NT2/D1 (cell line): ENCODE results near the gene UGT1A10.
"Not testable (repeated sequence)": the region's sequence is repeated elsewhere in the genome, so short reads cannot be mapped to it uniquely, and the experiment has no call there.

Experiments used
- DNase-seq: peaks from one replicate; pipeline ENCODE4 v3.0.0-alpha.2; 2011; ENCODE audit warnings: low read depth, low spot score
- H3K27me3 ChIP-seq: 2 replicates; pipeline ENCODE4 v1.6.0; 2011; ENCODE audit warnings: mild to moderate bottlenecking; ENCODE audit not compliant: insufficient read length, insufficient read depth
- H3K36me3 ChIP-seq: 2 replicates; pipeline ENCODE4 v1.6.1; 2011; ENCODE audit warnings: mild to moderate bottlenecking, low read length, mixed read lengths; ENCODE audit not compliant: insufficient read depth, insufficient read length
- H3K4me1 ChIP-seq: 2 replicates; pipeline ENCODE4 v1.5.1; 2011; ENCODE audit not compliant: insufficient read depth, insufficient read length
- H3K4me3 ChIP-seq: 2 replicates; pipeline ENCODE4 v1.5.1; 2011; ENCODE audit warnings: low read depth; ENCODE audit not compliant: insufficient read length
- H3K9ac ChIP-seq: 2 replicates; pipeline ENCODE4 v1.6.0; 2011; ENCODE audit warnings: low read depth; ENCODE audit not compliant: insufficient read length
- H3K9me3 ChIP-seq: 2 replicates; pipeline ENCODE4 v1.5.1; 2011; ENCODE audit warnings: mild to moderate bottlenecking, low read length; ENCODE audit not compliant: insufficient read depth
- SUZ12 ChIP-seq: IDR thresholded peaks from 2 replicates; pipeline ENCODE4 v1.6.1; 2011; ENCODE audit not compliant: insufficient read length, insufficient read depth; ENCODE audit errors: extremely low read depth
- YY1 ChIP-seq: IDR thresholded peaks from 2 replicates; pipeline ENCODE4 v1.6.1; 2011; ENCODE audit not compliant: insufficient read length, insufficient read depth
- ZNF274 ChIP-seq: IDR thresholded peaks from 2 replicates; pipeline ENCODE4 v1.6.1; 2011; ENCODE audit warnings: mild to moderate bottlenecking, low read depth, low read length

Gene UGT1A10

DNA sequence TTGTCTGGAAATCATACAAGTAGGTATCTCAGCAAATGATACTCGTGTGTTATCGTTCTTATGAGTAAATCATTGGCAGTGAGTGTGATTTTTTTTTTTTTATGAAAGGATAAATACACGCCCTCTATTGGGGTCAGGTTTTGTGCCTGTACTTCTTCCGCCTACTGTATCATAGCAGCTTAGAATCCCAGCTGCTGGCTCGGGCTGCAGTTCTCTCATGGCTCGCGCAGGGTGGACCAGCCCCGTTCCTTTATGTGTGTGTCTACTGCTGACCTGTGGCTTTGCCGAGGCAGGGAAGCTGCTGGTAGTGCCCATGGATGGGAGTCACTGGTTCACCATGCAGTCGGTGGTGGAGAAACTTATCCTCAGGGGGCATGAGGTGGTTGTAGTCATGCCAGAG lies at the start of gene UGT1A10:
Gene UGT1A10, plus strand, starts transcription at position 143 of the 400 bp plus-strand sequence. Its CDS starts 75 bp downstream, at position 218.
- not testable (repeated sequence) for DNase-seq, H3K4me1 ChIP-seq, H3K9ac ChIP-seq, H3K36me3 ChIP-seq, H3K4me3 ChIP-seq, H3K9me3 ChIP-seq, H3K27me3 ChIP-seq

DNA sequence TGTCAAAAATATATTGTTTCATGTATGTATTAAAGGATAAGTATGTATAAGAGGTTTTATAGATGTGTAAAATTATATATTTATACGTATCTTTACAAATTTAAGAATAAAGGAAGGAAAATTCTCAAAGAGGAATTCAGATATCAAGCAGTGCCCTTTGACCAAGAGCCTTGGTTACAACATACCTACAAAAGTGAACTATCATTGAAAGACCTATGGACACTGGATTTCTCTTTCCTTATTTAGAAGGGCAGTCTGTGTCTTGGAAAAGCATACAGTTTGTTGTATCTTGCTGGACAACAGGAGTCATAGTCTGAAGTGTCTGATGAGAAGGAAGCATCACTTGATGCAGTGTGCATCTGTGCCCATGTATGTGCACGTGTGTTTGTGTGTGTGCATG lies 47.8 kb upstream of the UGT1A10 start:
- Histone ChIP-seq H3K4me1 (no peaks in the 10 kb centered on the region), H3K9ac (no peak overlapping the region), H3K4me3 (no peak overlapping the region), H3K9me3 (peaks cover 14% of the 10 kb centered on the region; the same call in 1 of the 2 replicates), H3K36me3 (no peaks in the 10 kb centered on the region), H3K27me3 (no peaks in the 10 kb centered on the region)
- no peak for DNase-seq
- TF ChIP-seq YY1 (no peak), SUZ12 (no peak), ZNF274 (no peak)

DNA sequence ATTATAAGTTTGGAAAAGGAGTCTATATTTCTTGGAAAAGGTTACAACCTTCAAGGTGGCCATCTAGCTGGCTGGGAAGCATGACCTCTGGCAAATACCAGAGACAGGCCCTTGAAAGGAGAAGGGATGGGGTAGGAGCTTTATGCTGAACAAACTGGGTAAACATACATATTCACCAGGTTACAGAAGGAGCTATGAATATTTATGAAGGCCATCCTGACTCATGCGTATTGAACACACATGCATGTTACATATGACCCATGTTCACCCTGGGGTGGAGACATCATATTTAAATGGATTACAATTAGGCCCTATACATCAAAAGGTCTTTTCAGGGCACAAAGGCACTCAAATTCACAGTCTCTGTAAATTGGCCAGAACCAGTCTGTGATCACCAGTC lies 43.5 kb upstream of the UGT1A10 start:
- H3K9me3 ChIP-seq = peaks cover 21% of the 10 kb centered on the region; the same call in 1 of the 2 replicates
- H3K4me1 ChIP-seq, DNase-seq, H3K4me3 ChIP-seq, H3K27me3 ChIP-seq, H3K9ac ChIP-seq, H3K36me3 ChIP-seq: not testable (repeated sequence)

DNA sequence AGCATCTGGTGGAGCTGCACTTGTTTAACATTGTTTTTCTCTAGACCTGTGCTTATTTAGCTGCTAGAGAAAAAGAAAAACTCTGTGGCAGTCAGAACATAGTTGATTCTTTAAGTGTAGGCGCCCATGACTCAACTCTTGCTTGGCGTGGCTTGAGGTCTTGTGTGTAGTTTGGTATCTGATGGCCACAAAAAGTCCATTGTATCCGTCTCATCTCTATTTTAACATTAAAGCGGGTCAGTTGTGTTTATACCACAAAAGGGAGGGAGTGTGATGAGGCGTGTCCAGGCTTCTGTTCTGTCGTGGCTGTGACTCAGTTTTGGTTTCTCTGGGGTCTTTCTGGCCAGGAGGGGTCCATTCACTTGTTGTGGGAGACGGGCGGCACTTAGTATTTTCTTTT lies 43.0 kb upstream of the UGT1A10 start:
- H3K4me1 ChIP-seq = no peaks in the 10 kb centered on the region
- H3K9ac ChIP-seq = no peak overlapping the region
- no peaks in the 10 kb centered on the region for H3K27me3 ChIP-seq
- TF ChIP-seq YY1 (no peak), SUZ12 (no peak), ZNF274 (no peak)
- peaks cover 21% of the 10 kb centered on the region; the same call in 1 of the 2 replicates for H3K9me3 ChIP-seq
- no peak overlapping the region for H3K4me3 ChIP-seq
- DNase-seq = no peak
- no peaks in the 10 kb centered on the region for H3K36me3 ChIP-seq

DNA sequence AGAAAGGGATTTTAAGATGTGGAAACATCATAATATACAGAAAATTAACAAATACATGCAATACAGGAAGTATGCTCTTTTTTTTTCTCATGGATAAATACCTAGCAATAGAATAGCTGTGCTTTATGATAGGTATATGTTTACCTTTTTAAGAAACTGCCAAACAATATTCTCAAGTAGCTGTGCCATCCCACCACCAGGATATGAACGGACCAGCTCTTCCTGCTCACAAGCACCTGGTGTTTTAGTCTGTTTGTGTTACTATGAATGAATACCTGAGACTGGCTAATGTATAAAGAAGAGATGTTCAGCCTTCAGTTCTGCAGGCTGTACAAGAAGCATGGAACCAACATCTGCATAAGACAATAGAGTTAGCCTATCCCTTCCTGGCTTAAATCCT lies 38.7 kb upstream of the UGT1A10 start:
- Histone ChIP-seq H3K27me3 (no peaks in the 10 kb centered on the region), H3K36me3 (no peaks in the 10 kb centered on the region), H3K4me3 (no peak overlapping the region), H3K4me1 (no peaks in the 10 kb centered on the region), H3K9ac (no peak overlapping the region), H3K9me3 (peaks cover 21% of the 10 kb centered on the region; the same call in 1 of the 2 replicates)
- no peak for DNase-seq
- TF ChIP-seq YY1 (no peak), SUZ12 (no peak), ZNF274 (no peak)

DNA sequence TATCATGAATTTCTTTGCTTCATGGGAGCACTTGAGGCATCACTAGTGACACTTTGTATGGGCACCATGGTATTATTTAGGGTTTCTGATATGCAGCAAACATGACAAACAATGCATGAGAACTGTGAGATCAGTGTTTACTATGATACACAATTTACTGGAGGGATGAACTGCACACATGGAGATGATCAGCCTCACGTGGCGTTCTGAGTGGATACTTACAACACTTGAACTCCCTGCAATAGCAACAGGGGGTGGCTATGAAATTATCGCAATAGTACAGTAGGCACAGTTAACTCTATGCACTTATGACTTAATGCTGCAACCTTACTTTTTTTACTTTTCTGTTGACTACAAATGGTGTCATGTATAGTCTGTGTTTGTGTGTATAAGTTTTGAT lies 37.3 kb upstream of the UGT1A10 start:
- Histone ChIP-seq H3K4me1 (no peaks in the 10 kb centered on the region), H3K27me3 (no peaks in the 10 kb centered on the region), H3K9me3 (peaks cover 25% of the 10 kb centered on the region; the same call in 1 of the 2 replicates), H3K9ac (no peak overlapping the region), H3K36me3 (no peaks in the 10 kb centered on the region), H3K4me3 (no peak overlapping the region)
- DNase-seq = no peak
- TF ChIP-seq YY1 = no peak

DNA sequence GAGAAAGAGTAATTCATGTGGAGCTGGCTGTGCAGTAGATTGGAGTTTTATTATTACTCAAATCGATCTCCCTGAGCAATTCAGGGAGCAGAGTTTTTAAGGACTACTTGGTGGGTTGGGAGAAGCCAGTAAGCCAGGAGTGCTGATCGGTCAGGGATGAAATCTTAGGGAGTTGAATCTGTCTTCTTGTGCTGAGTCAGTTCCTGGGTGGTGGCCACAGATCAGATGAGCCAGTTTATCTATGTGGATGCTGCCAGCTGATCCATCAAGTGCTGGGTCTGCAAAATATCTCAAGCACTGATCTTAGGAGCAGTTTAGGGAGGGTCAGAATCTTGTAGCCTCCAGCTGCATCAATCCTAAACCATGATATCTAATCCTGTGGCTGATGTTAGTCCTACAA lies 35.9 kb upstream of the UGT1A10 start:
- no peak for DNase-seq
- H3K4me1 ChIP-seq = no peaks in the 10 kb centered on the region
- no peaks in the 10 kb centered on the region for H3K36me3 ChIP-seq

DNA sequence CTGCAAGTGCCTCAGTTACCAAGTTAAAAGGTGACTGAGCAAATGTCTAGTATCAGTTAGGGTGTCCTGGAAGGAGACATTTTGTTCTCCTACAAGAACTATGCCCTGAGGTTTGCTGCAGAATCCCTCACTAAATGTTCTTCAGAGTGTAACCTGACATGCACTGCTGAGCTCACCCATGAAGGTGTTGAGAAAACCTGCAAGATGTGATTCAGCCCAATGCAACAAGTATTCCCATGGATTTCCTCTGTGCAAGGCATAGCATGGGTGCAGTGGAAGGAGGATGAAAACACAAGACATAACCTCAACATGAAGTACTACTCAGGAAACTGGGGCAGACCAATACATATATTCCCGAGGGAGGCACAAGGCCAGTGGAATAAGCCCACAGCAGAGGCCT lies 34.2 kb upstream of the UGT1A10 start:
- no peak for DNase-seq
- H3K9me3 ChIP-seq = peaks cover 7% of the 10 kb centered on the region; the same call in 1 of the 2 replicates
- H3K27me3 ChIP-seq = no peaks in the 10 kb centered on the region
- H3K36me3 ChIP-seq = no peaks in the 10 kb centered on the region
- TF ChIP-seq YY1 = no peak
- no peak for TF ChIP-seq SUZ12
- no peak for TF ChIP-seq ZNF274
- H3K9ac ChIP-seq = no peak overlapping the region
- H3K4me3 ChIP-seq = no peak overlapping the region
- no peaks in the 10 kb centered on the region for H3K4me1 ChIP-seq

More for the DNA sequence above, 35.9 kb upstream of the UGT1A10 start:
- no peak for TF ChIP-seq YY1
- no peak for TF ChIP-seq SUZ12
- TF ChIP-seq ZNF274 = no peak
- Histone ChIP-seq H3K27me3 (no peaks in the 10 kb centered on the region), H3K9ac (no peak overlapping the region), H3K4me3 (no peak overlapping the region), H3K9me3 (peaks cover 23% of the 10 kb centered on the region; the same call in 1 of the 2 replicates)
